Neutrophil (primary cell): Measurements from ENCODE around the gene TMEM225B.
"Not testable (repeated sequence)": the region's sequence is repeated elsewhere in the genome, so short reads cannot be mapped to it uniquely, and the experiment has no call there.

Experiments used
- H3K27ac ChIP-seq: fragments of 200-600 bp; sonication (generic); 2 replicates; pipeline ENCODE4 v1.5.1; 2016; ENCODE audit warnings: mild to moderate bottlenecking, moderate library complexity
- H3K27me3 ChIP-seq: fragments of 200-600 bp; sonication (generic); 2 replicates; pipeline ENCODE4 v1.6.0; 2016; ENCODE audit warnings: mild to moderate bottlenecking
- H3K36me3 ChIP-seq: fragments of 200-600 bp; sonication (generic); 2 replicates; pipeline ENCODE4 v1.5.1; 2017
- H3K4me1 ChIP-seq, 2 experiments: fragments of 200-600 bp in 1 of 2; sonication (generic) in 1 of 2; 1 replicate in 1 of 2; 2 replicates in 1 of 2; pipeline versions ENCODE4 v1.5.1 to v1.6.1; 2013 to 2016; ENCODE audit warnings: low read depth in 1 of 2, low read length in 1 of 2, mild to moderate bottlenecking in 1 of 2, moderate library complexity in 1 of 2; ENCODE audit not compliant: control insufficient read depth in 1 of 2, insufficient read depth in 1 of 2
- H3K4me3 ChIP-seq, 2 experiments: fragments of 200-600 bp in 1 of 2; sonication (generic) in 1 of 2; 1 replicate in 1 of 2; 2 replicates in 1 of 2; pipeline ENCODE4 v1.5.1; 2013 to 2016; ENCODE audit warnings: low read depth in 1 of 2, low read length in 1 of 2, mild to moderate bottlenecking in 1 of 2, moderate library complexity in 1 of 2
- H3K9me3 ChIP-seq: fragments of 200-600 bp; sonication (generic); 2 replicates; pipeline ENCODE4 v1.5.1; 2016
- TF ChIP-seq, protein P1 (sequence below): fragments of 200-600 bp; sonication (generic); IDR thresholded peaks from 2 replicates; pipeline ENCODE4 v1.5.1; 2016; ENCODE audit warnings: antibody characterized with exemption

Gene TMEM225B

GRCh38 chr7:99631295-99632109 lies 33.4 kb downstream of the TMEM225B start:
- no peaks in the 10 kb centered on the region for H3K9me3 ChIP-seq
- peaks cover 58% of the 10 kb centered on the region for H3K36me3 ChIP-seq
- H3K4me1 ChIP-seq = no peaks in the 10 kb centered on the region
- no peak overlapping the region for H3K4me3 ChIP-seq
- TF ChIP-seq, protein P1, sequence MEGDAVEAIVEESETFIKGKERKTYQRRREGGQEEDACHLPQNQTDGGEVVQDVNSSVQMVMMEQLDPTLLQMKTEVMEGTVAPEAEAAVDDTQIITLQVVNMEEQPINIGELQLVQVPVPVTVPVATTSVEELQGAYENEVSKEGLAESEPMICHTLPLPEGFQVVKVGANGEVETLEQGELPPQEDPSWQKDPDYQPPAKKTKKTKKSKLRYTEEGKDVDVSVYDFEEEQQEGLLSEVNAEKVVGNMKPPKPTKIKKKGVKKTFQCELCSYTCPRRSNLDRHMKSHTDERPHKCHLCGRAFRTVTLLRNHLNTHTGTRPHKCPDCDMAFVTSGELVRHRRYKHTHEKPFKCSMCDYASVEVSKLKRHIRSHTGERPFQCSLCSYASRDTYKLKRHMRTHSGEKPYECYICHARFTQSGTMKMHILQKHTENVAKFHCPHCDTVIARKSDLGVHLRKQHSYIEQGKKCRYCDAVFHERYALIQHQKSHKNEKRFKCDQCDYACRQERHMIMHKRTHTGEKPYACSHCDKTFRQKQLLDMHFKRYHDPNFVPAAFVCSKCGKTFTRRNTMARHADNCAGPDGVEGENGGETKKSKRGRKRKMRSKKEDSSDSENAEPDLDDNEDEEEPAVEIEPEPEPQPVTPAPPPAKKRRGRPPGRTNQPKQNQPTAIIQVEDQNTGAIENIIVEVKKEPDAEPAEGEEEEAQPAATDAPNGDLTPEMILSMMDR = no peak
- no peak overlapping the region for H3K27ac ChIP-seq
- no peaks in the 10 kb centered on the region for H3K27me3 ChIP-seq

DNA sequence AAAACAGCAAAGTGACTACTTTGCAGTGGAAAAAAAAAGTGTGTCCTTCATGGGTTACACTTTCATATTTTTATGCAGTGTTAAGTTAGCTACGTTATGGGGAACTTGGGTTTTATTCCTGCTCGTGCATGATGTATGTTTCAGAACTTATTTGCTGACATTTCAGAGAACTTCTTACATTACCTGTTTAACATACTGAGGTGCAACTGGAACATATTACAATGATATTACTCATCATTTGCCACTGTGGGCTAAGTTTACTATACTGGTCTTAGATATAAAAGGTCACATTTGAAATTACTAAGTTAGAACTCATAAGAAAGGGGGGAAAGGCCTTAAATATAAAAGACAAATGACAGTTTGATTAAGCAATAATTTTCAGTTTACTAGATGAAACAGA lies 39.3 kb downstream of the TMEM225B start:
- H3K27ac ChIP-seq, H3K36me3 ChIP-seq, H3K4me3 ChIP-seq, H3K4me1 ChIP-seq, H3K27me3 ChIP-seq, H3K9me3 ChIP-seq: not testable (repeated sequence)

DNA sequence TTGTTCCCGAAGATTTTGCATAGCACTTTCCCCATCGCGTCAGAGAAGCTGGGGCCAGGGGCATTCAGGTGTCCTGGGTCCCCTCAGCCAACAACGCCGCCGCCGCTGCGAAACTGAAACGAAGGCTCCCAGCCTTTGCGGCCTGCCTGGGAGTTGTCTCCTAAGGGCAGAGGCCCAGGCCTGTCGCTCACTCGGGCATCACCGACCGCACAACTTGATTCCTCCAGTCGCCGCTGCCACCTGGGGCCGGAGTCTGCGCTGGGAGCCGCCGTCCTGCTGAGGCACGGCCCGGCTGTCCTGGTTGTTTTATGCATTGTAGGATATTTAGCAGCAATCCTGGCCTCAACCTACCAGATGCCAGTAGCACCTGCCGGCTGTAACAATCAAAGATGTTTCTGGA lies 40.7 kb downstream of the TMEM225B start:
- H3K9me3 ChIP-seq = no peaks in the 10 kb centered on the region
- no peak overlapping the region for H3K27ac ChIP-seq
- no peaks in the 10 kb centered on the region for H3K27me3 ChIP-seq
- no peaks in the 10 kb centered on the region for H3K36me3 ChIP-seq
- TF ChIP-seq, protein P1 = no peak
- no peak overlapping the region for H3K4me3 ChIP-seq
- H3K4me1 ChIP-seq = peaks cover 0 to 5% of the 10 kb centered on the region in 2 experiments

- no peaks in the 10 kb centered on the region for H3K9me3 ChIP-seq
- H3K27me3 ChIP-seq = no peaks in the 10 kb centered on the region
- no peaks in the 10 kb centered on the region for H3K36me3 ChIP-seq
- TF ChIP-seq, protein P1 = no peak
- peaks cover 0 to 5% of the 10 kb centered on the region in 2 experiments for H3K4me1 ChIP-seq
- no peak overlapping the region for H3K27ac ChIP-seq
- no peak overlapping the region for H3K4me3 ChIP-seq
Observed at GRCh38 chr7:99639267-99639666, 41.2 kb downstream of the TMEM225B start.

DNA sequence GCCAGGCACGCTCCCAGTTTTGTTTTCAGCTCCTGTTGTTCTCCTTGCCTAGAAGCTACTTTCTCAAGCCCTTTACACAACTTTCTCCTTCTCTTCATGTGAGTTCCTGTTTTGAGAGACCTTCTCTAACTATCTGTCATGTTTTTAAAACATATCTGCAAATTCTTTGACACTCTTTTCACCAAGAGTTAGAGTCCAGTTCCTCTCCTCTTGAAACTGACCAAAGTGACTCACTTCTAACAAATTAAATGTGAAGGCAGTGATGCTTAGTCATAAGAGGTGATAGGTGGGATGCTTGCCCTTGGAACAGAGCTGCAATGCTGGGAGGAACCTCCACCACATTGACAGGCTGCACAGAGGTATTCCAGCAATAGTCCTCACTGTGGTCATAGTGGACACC lies 44.0 kb downstream of the TMEM225B start:
- Histone ChIP-seq H3K27ac (no peak overlapping the region), H3K27me3 (no peaks in the 10 kb centered on the region), H3K4me3 (no peak overlapping the region), H3K36me3 (no peaks in the 10 kb centered on the region), H3K4me1 (peaks cover 0 to 5% of the 10 kb centered on the region in 2 experiments), H3K9me3 (no peaks in the 10 kb centered on the region)
- TF ChIP-seq, protein P1 = no peak

- no peak overlapping the region for H3K27ac ChIP-seq
Observed at GRCh38 chr7:99643464-99643863, 45.4 kb downstream of the TMEM225B start.

More at GRCh38 chr7:99643464-99643863, 45.4 kb downstream of the TMEM225B start:
- no peak overlapping the region for H3K4me3 ChIP-seq
- H3K36me3 ChIP-seq = no peaks in the 10 kb centered on the region
- no peaks in the 10 kb centered on the region for H3K27me3 ChIP-seq
- no peaks in the 10 kb centered on the region for H3K9me3 ChIP-seq
- TF ChIP-seq, protein P1 = no peak
- no peaks in the 10 kb centered on the region for H3K4me1 ChIP-seq
